Chondrocyte (in vitro differentiated cells): ENCODE measurements around the gene CDC34. TPM values are rescaled to one million over a fixed set of nuclear protein-coding genes. Genes with fewer than 3 reads are reported as not detected.

Source experiments
- DNase-seq: peaks from one replicate; pipeline ENCODE4 v3.0.0; 2021; ENCODE audit warnings: mixed read lengths, low spot score
- H3K27ac Mint-ChIP-seq: one replicate; pipeline ENCODE4 v1.8.0; 2021; ENCODE audit warnings: mild to moderate bottlenecking, moderate library complexity, mixed read lengths; ENCODE audit not compliant: unreplicated experiment
- H3K27me3 Mint-ChIP-seq: 2 replicates; pipeline ENCODE4 v1.8.0; 2021; ENCODE audit warnings: low read depth, mixed read lengths
- H3K36me3 Mint-ChIP-seq: 2 replicates; pipeline ENCODE4 v1.8.0; 2021; ENCODE audit warnings: low read depth, mixed read lengths
- H3K4me1 Mint-ChIP-seq: 2 replicates; pipeline ENCODE4 v1.8.0; 2021; ENCODE audit warnings: low read depth, mild to moderate bottlenecking, mixed read lengths
- H3K4me3 Mint-ChIP-seq: one replicate; pipeline ENCODE4 v1.8.0; 2021; ENCODE audit warnings: mild to moderate bottlenecking, moderate library complexity, mixed read lengths; ENCODE audit not compliant: unreplicated experiment
- H3K9me3 Mint-ChIP-seq: 2 replicates; pipeline ENCODE4 v1.8.0; 2021; ENCODE audit warnings: low read depth, mixed read lengths
- total RNA-seq: library from RNA; stranded (reverse); gene quantifications from 3 replicates; pipeline ENCODE4 v1.2.1, GENCODE V29; 2021
- TF ChIP-seq, protein P1 (sequence below): fragments of 200-600 bp; sonication (generic); IDR thresholded peaks from 2 replicates; pipeline ENCODE4 v1.5.0; 2021; ENCODE audit warnings: antibody characterized with exemption, mild to moderate bottlenecking, moderate library complexity

The CDC34 gene
- total RNA-seq, 1 donor from 2014 or later = 66.9 TPM

DNA sequence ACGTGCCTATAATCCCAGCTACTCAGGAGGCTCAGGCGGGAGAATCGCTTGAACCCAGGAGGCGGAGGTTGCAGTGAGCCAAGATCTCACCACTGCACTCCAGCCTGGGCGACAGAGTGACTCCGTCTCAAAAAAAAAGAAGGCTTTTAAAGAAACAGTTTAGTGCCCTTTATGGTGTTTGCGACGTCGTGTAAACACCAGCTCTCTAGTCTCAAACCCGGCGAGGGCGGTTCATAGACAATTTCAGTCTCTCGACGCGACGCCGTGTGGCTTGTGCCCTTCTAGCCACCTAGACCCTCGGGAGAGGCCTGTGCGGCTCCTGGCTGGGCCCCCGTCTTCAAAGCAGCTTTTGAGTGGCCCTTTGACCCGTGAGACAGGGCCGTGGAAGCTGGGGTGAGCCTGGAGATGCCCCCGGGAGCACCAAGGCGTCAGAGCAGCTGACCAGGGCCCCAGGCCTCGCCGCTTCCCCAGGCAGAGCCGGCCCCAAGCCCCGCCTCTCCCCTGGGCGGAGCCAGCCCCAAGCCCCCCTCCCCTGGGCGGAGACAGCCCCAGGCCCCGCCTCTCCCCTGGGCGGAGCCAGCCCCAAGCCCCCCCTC lies 40.3 kb upstream of the CDC34 start:
- Mint-ChIP-seq H3K4me3 (no peak overlapping the region), H3K9me3 (no peaks in the 10 kb centered on the region), H3K27me3 (peaks cover 2% of the 10 kb centered on the region), H3K36me3 (no peaks in the 10 kb centered on the region), H3K4me1 (peaks cover 23% of the 10 kb centered on the region), H3K27ac (no peak overlapping the region)
- no peak for DNase-seq
- TF ChIP-seq, protein P1, sequence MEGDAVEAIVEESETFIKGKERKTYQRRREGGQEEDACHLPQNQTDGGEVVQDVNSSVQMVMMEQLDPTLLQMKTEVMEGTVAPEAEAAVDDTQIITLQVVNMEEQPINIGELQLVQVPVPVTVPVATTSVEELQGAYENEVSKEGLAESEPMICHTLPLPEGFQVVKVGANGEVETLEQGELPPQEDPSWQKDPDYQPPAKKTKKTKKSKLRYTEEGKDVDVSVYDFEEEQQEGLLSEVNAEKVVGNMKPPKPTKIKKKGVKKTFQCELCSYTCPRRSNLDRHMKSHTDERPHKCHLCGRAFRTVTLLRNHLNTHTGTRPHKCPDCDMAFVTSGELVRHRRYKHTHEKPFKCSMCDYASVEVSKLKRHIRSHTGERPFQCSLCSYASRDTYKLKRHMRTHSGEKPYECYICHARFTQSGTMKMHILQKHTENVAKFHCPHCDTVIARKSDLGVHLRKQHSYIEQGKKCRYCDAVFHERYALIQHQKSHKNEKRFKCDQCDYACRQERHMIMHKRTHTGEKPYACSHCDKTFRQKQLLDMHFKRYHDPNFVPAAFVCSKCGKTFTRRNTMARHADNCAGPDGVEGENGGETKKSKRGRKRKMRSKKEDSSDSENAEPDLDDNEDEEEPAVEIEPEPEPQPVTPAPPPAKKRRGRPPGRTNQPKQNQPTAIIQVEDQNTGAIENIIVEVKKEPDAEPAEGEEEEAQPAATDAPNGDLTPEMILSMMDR = no peak

DNA sequence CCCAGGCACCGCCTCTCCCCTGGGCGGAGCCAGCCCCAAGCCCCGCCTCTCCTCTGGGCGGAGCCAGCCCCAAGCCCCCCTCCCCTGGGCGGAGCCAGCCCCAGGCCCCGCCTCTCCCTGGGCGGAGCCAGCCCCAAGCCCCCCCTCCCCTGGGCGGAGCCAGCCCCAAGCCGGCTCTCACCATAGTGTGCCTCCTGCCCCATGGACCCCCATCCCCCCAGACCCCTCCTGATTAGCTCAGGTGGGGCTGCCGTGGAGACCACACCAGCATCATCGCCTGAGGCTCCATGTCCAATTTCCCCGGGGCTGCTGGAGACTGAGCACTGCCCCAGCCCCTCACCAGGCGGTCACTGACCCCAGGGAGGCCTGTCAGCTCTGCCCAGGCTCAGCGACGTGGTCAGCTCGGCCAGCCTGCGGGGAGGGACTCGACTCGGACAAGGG lies 39.4 kb upstream of the CDC34 start:
- peaks cover 22% of the 10 kb centered on the region for H3K4me1 Mint-ChIP-seq
- no peaks in the 10 kb centered on the region for H3K9me3 Mint-ChIP-seq
- peaks cover 2% of the 10 kb centered on the region for H3K27me3 Mint-ChIP-seq
- H3K27ac Mint-ChIP-seq = no peak overlapping the region
- DNase-seq = no peak
- no peak overlapping the region for H3K4me3 Mint-ChIP-seq
- TF ChIP-seq, protein P1 = no peak
- no peaks in the 10 kb centered on the region for H3K36me3 Mint-ChIP-seq

DNA sequence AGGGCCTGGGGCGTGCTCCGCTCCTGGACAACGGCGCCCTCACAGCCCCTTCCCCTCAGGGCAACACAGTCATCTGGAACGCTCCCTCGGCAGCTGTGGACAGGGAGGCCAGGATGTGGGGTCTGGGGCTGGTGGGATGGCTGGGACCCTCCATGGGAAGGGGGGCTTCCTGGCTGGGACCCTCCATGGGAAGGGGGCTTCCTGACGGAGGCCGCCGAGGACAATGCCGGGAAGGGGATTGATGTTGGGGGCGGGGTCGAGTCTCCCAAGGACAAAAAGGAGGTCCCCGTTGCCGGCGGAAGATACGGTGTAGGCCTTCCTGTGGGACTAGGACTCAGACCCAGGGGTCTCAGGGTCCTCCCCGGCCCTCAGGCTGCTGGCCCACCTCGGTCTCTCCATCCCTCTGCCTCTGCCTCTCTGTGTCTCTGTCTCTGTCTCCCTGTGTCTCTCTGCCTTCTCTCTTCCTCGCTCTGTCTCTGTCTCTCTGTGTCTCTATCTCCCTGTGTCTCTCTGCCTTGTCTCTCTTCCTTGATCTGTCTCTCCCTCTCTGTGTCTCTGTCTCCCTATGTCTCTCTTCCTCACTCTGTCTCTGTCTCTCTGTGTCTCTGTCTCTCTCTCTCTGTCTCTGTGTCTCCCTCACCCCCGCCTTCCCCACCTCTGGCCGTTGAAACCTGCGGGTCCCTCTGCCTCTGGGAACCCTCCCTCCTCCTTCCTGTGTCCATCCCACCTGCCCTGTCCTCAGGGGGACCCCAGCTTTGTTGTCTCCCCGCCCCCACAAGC lies 38.0 kb upstream of the CDC34 start:
- H3K27me3 Mint-ChIP-seq = peaks cover 8% of the 10 kb centered on the region
- H3K27ac Mint-ChIP-seq = no peak overlapping the region
- no peaks in the 10 kb centered on the region for H3K36me3 Mint-ChIP-seq
- DNase-seq = no peak
- TF ChIP-seq, protein P1 = no peak
- H3K9me3 Mint-ChIP-seq = no peaks in the 10 kb centered on the region
- H3K4me1 Mint-ChIP-seq = peaks cover 18% of the 10 kb centered on the region
- no peak overlapping the region for H3K4me3 Mint-ChIP-seq

DNA sequence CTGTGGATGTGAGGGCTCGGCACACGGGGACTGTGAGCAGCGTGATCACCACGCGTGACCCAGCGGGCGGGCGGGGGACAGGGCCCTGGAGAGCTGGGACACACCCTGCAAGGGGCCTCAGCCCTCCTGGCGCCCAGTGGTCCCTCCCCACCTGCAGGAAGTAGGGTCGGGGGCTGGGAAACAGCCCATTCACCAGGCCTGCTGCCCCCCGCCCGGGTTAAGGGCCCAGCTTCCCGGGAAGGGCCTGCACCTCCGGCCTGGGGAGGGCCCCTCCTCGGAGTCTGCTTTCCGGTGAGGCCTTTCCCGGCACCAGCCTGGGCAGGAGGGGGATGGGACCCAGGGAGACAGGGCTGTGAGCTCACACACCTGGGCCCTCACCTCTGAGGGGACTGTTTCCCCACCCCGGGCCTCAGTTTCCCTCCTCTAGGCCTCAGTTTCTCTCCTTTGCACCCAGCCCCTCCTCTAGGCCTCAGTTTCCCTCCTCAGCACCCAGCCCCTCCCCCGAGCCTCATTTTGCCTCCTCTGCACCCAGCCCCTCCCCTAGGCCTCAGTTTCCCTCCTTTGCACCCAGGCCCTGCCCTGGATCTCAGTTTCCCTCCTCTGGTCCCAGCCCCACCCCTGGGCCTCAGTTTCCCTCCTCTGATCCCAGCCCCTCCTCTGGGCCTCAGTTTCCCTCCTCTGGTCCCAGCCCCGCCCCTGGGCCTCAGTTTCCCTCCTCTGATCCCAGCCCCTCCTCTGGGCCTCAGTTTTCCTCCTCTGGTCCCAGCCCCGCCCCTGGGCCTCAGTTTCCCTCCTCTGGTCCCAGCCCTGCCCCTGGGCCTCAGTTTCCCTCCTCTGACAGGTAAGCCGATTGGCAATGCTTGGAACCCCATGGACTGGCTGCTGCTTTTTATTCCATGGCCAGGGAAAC lies 37.1 kb upstream of the CDC34 start:
- H3K4me3 Mint-ChIP-seq = no peak overlapping the region
- H3K4me1 Mint-ChIP-seq = peaks cover 17% of the 10 kb centered on the region
- TF ChIP-seq, protein P1 = no peak
- H3K27ac Mint-ChIP-seq = no peak overlapping the region
- DNase-seq = no peak
- H3K27me3 Mint-ChIP-seq = peaks cover 13% of the 10 kb centered on the region
- no peaks in the 10 kb centered on the region for H3K9me3 Mint-ChIP-seq
- peaks cover 2% of the 10 kb centered on the region for H3K36me3 Mint-ChIP-seq

DNA sequence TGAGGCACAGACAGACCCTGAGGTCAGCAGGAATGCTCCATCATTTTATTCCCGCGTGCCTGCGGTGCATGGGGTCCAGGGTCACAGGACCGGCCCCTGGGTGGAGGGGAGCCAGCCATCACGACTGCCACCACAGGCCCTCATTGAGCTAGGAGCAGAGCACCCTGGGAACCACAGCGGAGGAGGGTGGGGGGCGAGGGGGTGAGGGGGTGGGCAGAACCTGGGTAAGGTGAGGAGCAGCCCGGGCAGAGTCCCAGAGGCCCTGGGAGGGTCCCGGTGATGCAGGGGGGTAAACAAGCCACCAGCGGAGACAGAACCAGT lies 36.5 kb upstream of the CDC34 start:
- peaks cover 11% of the 10 kb centered on the region for H3K4me1 Mint-ChIP-seq
- H3K4me3 Mint-ChIP-seq = no peak overlapping the region
- TF ChIP-seq, protein P1 = no peak
- no peak overlapping the region for H3K27ac Mint-ChIP-seq
- no peak for DNase-seq
- peaks cover 2% of the 10 kb centered on the region for H3K36me3 Mint-ChIP-seq
- H3K27me3 Mint-ChIP-seq = peaks cover 15% of the 10 kb centered on the region
- H3K9me3 Mint-ChIP-seq = no peaks in the 10 kb centered on the region
